Kidney (tissue), 14 donors: ENCODE data around the gene GTPBP6. TPM values are rescaled to one million over a fixed set of nuclear protein-coding genes. Genes with fewer than 3 reads are reported as not detected.
A peak's percentile ranks its signal among the peaks of the same experiment; 100 is the strongest.
"Not testable (repeated sequence)": the region's sequence is repeated elsewhere in the genome, so short reads cannot be mapped to it uniquely, and the experiment has no call there.

Experiments used
- DNase-seq, 5 donors: peaks; one replicate each; pipeline ENCODE4 v3.0.0-alpha.2; 2013 to 2020
- FAIRE-seq: peaks from 2 replicates; lab custom pipeline; 2012; peaks lifted over from hg19 to GRCh38; lab: Jason Lieb, UNC
- H3K27ac ChIP-seq, 2 donors: one replicate each; pipeline ENCODE4 v1.7.0; 2013; ENCODE audit warnings: low read depth in 2 of 2, low read length in 2 of 2, inconsistent platforms in 1 of 2
- H3K27me3 ChIP-seq: one replicate; pipeline ENCODE4 v1.7.1; 2013; ENCODE audit warnings: low read length, inconsistent platforms; ENCODE audit not compliant: control insufficient read depth, insufficient read depth
- H3K36me3 ChIP-seq, 3 donors: one replicate each; pipeline versions ENCODE4 v1.7.0 to v1.7.1; 2013; ENCODE audit warnings: low read length in 3 of 3, control low read depth in 1 of 3, inconsistent platforms in 1 of 3; ENCODE audit not compliant: insufficient read depth in 3 of 3, control insufficient read depth in 2 of 3
- H3K4me1 ChIP-seq, 3 donors: one replicate each; pipeline versions ENCODE4 v1.7.0 to v1.7.1; 2013; ENCODE audit warnings: low read length in 3 of 3, inconsistent platforms in 1 of 3, low read depth in 1 of 3; ENCODE audit not compliant: control insufficient read depth in 2 of 3, insufficient read depth in 2 of 3
- H3K4me3 ChIP-seq, 3 donors: one replicate each; pipeline versions ENCODE4 v1.7.0 to v1.8.1; 2013; ENCODE audit warnings: low read length in 3 of 3, control low read depth in 1 of 3, inconsistent platforms in 1 of 3
- H3K9ac ChIP-seq, 3 donors: one replicate each; pipeline versions ENCODE4 v1.7.0 to v1.7.1; 2013; ENCODE audit warnings: low read length in 3 of 3, control low read depth in 1 of 3, inconsistent platforms in 1 of 3
- H3K9me3 ChIP-seq, 3 donors: one replicate each; pipeline versions ENCODE4 v1.7.0 to v1.7.1; 2013; ENCODE audit warnings: low read length in 3 of 3, control low read depth in 1 of 3, inconsistent platforms in 1 of 3; ENCODE audit not compliant: control insufficient read depth in 2 of 3, insufficient read depth in 1 of 3
- CTCF ChIP-seq: IDR thresholded peaks from 3 replicates; pipeline ENCODE4 v1.5.1; 2012; ENCODE audit warnings: mild to moderate bottlenecking, moderate library complexity, borderline replicate concordance; ENCODE audit not compliant: insufficient read depth; ENCODE audit errors: extremely low read depth
- intact Hi-C: fragments of 100-400 bp; cut with DNase I; formaldehyde crosslinking; loops from one replicate; pipeline ENCODE4 v1.11.1; 2022
- polyA plus RNA-seq: library from polyadenylated mRNA; stranded (reverse); fragments of 350-450 nt; fragmentation: Illumina TruSeq; extraction: RNeasy Lipid Tissue Mini Kit (QIAGEN cat#74804); gene quantifications from one replicate; pipeline ENCODE4 v1.2.3, GENCODE V29; 2014; ENCODE audit warnings: low read depth, low replicate concordance; ENCODE audit not compliant: insufficient read depth
- total RNA-seq: library from RNA; stranded (reverse); fragmentation: NEBNext Ultra II Directional; extraction: Animal tissue kit (Norgen Biotek cat#: 25700); gene quantifications from one replicate; pipeline ENCODE4 v1.2.1, GENCODE V29; 2021
- donor health status: control.
- donor health status: control.
- donor health status: control.
- donor health status: control.
- donor health status: control.
- donor health status: DM: yes; HTN: yes; CAD: no.
- donor health status: Normal renal cell carcinoma (clear cell type).

Gene GTPBP6
- total and polyA plus RNA-seq, 2 donors from 2014 or later: 50.1 to 61.9 TPM

- H3K4me3 ChIP-seq: peak overlapping the region; percentile 63 to 82 (median 67)
- peak overlapping the region; percentile 41 to 42 (median 41) for H3K9ac ChIP-seq
- peaks cover 0 to 4% (median 2%) of the 10 kb centered on the region in 3 donors for H3K4me1 ChIP-seq
- no peaks in the 10 kb centered on the region for H3K9me3 ChIP-seq
- no peak for TF ChIP-seq CTCF
- FAIRE-seq (no peak), DNase-seq (peak; percentile 94 to 96 (median 95))
- no peaks in the 10 kb centered on the region for H3K27me3 ChIP-seq
- H3K27ac ChIP-seq: no peak overlapping the region
- peaks cover 0 to 11% (median 7%) of the 10 kb centered on the region in 3 donors for H3K36me3 ChIP-seq
- intact Hi-C loops: no loop called here
Measured at GRCh38 chrX:283115-283845, 35.3 kb downstream of the GTPBP6 start.

DNA sequence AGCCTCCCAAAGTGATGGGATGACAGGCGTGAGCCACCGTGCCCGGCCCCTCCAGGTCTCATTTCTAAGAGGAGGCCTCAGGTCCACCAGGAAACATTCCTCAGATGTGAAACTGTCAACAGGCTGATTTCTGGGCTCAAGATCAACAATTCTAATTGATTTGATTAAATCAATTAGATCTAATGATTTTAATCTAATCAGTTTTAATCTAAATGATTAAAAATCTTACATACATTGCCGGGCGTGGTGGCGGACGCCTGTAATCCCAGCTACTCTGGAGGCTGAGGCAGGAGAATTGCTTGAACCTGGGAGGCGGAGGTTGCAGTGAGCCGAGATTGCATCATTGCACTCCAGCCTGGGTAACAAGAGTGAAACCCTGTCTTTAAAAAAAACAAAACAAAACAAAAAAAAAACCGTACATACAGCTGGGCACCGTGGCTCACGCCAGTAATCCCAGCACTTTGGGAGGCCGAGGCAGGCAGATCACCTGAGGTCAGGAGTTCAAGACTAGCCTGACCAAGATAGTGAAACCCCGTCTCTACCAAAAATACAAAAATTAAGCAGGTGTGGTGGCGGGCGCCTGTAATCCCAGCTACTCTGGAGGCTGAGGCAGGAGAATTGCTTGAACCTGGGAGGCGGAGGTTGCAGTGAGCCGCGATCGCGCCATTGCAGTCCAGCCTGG lies 36.5 kb downstream of the GTPBP6 start:
- intact Hi-C loops, H3K27me3 ChIP-seq, FAIRE-seq, H3K4me3 ChIP-seq, H3K4me1 ChIP-seq, H3K9ac ChIP-seq, H3K9me3 ChIP-seq, H3K27ac ChIP-seq: not testable (repeated sequence)
- peak in 1 of 5 donors; percentile 35 for DNase-seq
- peaks cover 0 to 11% (median 7%) of the 10 kb centered on the region in 3 donors for H3K36me3 ChIP-seq

- H3K4me1 ChIP-seq: peaks cover 0 to 4% (median 2%) of the 10 kb centered on the region in 3 donors
- no peak for FAIRE-seq
- DNase-seq: peak; percentile 68 to 93 (median 84)
- no peaks in the 10 kb centered on the region for H3K9me3 ChIP-seq
- H3K4me3 ChIP-seq: peak within 1 kb of the TSS in 1 of 3 donors; percentile 65
- intact Hi-C loops: no loop called here
- peak within 1 kb of the TSS in 2 of 3 donors; percentile 40 to 57 for H3K9ac ChIP-seq
- no peaks in the 10 kb centered on the region for H3K27me3 ChIP-seq
- no peak for TF ChIP-seq CTCF
- H3K36me3 ChIP-seq: peaks cover 0 to 11% (median 7%) of the 10 kb centered on the region in 3 donors
- no peak within 1 kb of the TSS for H3K27ac ChIP-seq
Measured at GRCh38 chrX:281166-281999, 37.2 kb downstream of the GTPBP6 start, which contains the start of gene PLCXD1. TSS of gene PLCXD1 (plus strand) at chrX:281381. CDS start at chrX:284188, 2,807 bp downstream.

DNA sequence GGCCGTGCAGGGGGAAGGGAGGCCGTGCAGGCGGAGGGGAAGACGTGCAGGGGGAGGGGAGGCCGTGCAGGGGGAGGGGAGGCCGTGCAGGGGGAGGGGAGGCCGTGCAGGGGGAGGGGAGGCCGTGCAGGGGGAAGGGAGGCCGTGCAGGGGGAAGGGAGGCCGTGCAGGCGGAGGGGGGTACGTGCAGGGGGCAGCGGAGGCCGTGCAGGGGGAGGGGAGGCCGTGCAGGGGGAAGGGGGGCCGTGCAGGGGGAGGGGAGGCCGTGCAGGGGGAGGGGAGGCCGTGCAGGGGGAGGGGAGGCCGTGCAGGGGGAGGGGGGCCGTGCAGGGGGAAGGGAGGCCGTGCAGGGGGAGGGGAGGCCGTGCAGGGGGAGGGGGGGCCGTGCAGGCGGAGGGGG lies 37.9 kb downstream of the GTPBP6 start:
- FAIRE-seq, H3K27me3 ChIP-seq, H3K9me3 ChIP-seq, H3K9ac ChIP-seq, H3K4me3 ChIP-seq, H3K27ac ChIP-seq, DNase-seq, H3K4me1 ChIP-seq, intact Hi-C loops: not testable (repeated sequence)
- peaks cover 0 to 11% (median 7%) of the 10 kb centered on the region in 3 donors for H3K36me3 ChIP-seq

DNA sequence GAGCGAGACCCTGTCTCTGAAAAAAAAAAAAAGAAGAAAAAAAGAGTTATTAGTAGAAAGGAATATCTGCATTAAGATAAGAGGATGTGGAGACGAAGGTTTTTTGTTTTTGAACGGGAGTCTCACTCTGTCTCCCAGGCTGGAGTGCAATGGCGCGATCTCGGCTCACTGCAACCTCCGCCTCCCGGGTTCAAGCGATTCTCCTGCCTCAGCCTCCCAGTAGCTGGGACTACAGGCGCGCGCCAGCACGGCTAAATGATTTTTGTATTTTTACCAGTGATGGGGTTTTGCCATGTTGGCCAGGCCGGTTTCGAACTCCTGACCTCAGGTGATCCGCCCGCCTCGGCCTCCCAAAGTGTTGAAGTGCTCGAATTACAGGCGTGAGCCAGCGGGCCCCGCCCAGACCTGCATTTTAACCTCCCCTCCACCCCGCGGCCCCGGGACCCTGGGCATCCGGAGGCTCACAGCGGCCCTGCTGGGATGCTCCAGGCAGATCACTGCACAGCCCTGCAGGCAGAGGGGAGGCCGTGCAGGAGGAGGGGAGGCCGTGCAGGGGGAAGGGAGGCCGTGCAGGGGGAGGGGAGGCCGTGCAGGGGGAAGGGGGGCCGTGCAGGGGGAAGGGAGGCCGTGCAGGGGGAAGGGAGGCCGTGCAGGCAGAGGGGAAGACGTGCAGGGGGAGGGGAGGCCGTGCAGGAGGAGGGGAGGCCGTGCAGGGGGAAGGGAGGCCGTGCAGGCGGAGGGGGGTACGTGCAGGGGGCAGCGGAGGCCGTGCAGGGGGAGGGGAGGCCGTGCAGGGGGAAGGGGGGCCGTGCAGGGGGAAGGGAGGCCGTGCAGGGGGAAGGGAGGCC lies 38.6 kb downstream of the GTPBP6 start:
- H3K4me3 ChIP-seq, H3K27me3 ChIP-seq, H3K9me3 ChIP-seq, H3K27ac ChIP-seq, H3K36me3 ChIP-seq, intact Hi-C loops, H3K4me1 ChIP-seq, FAIRE-seq, H3K9ac ChIP-seq: not testable (repeated sequence)
- peak in 2 of 5 donors; percentile 61 to 76 for DNase-seq
